ENCODE data around the gene KRT79.

KRT79 gene

DNA sequence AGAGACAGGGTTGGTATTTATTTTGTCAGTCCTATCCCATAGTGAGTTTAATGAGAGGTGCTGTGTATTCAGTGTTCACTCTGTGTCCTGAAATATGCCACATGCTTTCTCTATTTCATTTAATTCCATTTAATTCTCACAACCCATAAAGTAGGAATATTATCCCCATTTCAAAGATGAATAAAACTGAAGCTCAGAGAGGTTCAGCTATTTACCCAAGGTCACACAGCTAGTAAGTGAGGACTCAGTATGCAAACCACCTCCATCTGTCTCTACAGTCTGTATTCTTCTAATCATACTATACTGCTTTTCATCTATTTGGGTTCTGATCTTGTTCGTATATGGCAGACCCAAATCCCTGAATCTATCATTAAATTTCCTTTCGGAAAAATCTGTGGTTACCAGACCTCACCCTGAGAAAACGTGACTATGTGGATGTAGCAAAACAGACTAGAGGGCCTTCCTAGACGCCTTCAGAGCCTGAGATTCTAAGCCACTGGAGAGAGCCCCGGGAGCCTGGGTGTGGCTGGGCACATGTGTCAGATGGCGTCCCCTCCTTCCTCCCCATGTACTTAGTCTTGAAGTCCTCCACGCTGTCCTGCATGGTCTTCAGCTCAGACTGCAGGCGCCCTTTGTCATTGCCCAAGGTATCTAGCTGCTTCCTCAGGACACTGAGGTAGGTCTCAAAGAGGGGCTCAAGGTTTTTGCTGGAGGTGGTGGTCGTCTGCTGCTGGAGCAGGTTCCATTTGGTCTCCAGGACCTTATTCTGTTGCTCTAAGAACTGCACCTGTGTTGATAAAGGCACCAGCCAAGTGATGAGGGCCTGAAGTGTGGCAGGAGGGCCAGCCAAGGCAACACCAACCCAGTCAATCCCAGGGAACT is 22.7 kb downstream of the KRT79 start:
- TF ChIP-seq, protein P1, sequence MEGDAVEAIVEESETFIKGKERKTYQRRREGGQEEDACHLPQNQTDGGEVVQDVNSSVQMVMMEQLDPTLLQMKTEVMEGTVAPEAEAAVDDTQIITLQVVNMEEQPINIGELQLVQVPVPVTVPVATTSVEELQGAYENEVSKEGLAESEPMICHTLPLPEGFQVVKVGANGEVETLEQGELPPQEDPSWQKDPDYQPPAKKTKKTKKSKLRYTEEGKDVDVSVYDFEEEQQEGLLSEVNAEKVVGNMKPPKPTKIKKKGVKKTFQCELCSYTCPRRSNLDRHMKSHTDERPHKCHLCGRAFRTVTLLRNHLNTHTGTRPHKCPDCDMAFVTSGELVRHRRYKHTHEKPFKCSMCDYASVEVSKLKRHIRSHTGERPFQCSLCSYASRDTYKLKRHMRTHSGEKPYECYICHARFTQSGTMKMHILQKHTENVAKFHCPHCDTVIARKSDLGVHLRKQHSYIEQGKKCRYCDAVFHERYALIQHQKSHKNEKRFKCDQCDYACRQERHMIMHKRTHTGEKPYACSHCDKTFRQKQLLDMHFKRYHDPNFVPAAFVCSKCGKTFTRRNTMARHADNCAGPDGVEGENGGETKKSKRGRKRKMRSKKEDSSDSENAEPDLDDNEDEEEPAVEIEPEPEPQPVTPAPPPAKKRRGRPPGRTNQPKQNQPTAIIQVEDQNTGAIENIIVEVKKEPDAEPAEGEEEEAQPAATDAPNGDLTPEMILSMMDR (conservative IDR thresholded peaks at IDR 0.05; ENCODE audit: control insufficient read depth, insufficient read depth, low read depth, low read length) = no peak
- no peak overlapping the region for H3K4me3 ChIP-seq (ENCODE audit: control insufficient read depth, low read depth, low read length)
- DNase-seq (ENCODE audit: low read depth) = no peak

DNA sequence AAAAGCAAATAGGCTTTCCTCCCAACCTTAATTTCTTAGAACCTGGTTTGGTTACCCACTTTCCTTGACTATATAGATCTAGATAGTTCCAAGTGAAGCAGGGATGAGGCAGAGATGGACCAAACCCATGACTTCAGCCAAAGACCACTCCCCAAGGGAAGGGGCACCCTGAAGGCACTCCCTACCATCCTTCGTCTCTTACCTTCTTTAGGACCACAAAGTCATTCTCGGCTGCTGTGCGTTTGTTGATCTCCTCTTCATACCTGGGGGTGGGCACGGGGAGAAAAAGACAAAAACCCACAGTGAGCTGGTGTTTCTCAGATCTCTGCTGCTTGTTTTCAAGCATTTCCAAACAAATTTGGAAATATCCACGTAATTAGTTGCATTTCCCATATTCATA is 23.6 kb downstream of the KRT79 start:
- H3K4me3 ChIP-seq (ENCODE audit: control insufficient read depth, low read depth, low read length) = no peak overlapping the region
- TF ChIP-seq, protein P1 (conservative IDR thresholded peaks at IDR 0.05; ENCODE audit: control insufficient read depth, insufficient read depth, low read depth, low read length) = no peak

DNA sequence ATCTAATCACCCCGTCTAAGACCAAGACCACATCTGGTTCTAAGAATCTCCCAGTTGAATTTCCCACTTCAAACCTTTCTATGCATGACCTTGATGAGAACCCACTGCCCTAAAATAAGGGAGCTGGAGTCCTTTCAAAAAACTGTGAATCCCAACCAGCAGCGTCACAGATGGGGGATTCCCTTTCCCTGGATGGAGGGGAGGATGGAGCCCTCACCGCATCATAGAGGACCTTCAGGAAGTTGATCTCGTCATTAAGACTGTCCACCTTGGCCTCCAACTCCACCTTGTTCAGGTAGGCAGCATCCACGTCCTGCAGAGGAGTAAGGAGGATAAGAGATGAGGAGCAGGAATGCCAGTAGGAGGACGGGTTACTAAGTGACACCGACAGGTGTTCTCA is 24.9 kb downstream of the KRT79 start:
- TF ChIP-seq, protein P1 (conservative IDR thresholded peaks at IDR 0.05; ENCODE audit: control insufficient read depth, insufficient read depth, low read depth, low read length) = no peak

More for the DNA sequence above, 23.6 kb downstream of the KRT79 start:
- no peak for DNase-seq (ENCODE audit: low read depth)

DNA sequence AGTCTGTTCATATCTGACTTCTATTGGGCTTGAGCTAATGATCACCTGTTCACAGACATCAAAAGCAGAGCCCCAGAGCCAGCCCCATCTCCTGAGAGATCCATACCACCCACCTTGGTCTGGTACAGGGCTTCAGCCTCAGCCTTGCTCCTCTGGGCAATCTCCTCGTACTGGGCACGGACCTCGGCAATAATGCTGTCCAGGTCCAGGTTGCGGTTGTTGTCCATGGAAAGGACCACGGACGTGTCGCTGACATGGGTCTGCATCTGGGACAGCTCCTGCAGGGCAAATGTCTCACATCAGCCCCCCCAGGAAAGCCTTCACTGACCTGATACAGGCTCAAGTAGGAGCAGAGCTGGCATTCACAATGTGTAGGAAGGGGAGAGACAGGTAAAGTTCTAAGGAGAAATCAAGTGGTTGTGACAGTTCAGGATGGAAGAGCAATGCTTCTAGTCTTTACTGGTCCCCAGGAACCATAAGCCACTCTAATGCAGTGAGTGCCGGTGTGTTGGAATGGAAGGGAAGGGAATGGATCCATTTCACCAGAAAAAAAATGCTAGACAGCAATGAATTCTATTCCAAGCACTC is 25.4 kb downstream of the KRT79 start:
- no peak overlapping the region for H3K4me3 ChIP-seq (ENCODE audit: control insufficient read depth, low read depth, low read length)
- TF ChIP-seq, protein P1 (conservative IDR thresholded peaks at IDR 0.05; ENCODE audit: control insufficient read depth, insufficient read depth, low read depth, low read length) = no peak
- no peak for DNase-seq (ENCODE audit: low read depth)

More for the DNA sequence above, 24.9 kb downstream of the KRT79 start:
- no peak overlapping the region for H3K4me3 ChIP-seq (ENCODE audit: control insufficient read depth, low read depth, low read length)
- DNase-seq (ENCODE audit: low read depth) = no peak

DNA sequence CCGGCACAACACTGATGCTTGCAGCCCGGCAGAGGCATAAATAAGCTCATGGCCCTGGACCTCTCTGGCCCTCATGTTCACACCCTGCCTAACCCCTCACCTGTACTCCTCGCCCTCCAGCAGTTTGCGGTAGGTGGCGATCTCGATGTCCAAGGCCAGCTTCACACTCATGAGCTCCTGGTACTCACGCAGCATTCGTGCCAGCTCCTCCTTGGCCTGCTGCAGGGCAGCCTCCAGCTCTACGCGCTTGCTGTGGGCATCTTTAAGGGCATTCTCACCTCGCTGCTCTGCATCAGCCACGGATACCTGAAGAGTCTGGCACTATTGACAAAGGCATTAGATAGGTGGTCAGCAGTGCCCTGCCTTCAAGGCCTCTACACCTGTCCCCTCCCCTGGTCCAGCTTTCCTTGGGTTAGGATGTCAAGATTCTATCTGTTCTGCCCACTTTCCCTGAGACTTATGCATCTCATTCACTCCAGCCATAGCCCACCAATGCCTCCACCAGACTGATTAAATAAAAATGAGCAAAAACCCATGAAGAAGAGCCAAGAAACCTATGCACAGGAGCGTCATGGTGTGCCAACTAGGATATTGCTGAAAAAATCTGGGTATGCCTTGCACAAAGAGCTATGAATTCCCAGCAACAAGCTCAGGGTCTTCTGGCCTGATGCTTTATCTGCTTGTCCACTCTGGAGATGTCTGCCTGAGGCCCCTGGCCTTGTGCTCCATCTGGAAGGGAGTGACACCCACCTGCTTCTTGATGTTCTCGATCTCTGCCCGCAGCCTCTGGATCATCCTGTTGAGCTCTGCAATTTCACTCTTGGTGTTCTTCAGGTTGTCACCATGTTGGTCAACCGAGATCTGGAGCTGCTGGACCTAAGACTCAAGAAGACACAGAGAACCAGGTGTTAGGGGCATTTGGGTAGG is 26.3 kb downstream of the KRT79 start:
- TF ChIP-seq, protein P1 (conservative IDR thresholded peaks at IDR 0.05; ENCODE audit: control insufficient read depth, insufficient read depth, low read depth, low read length) = no peak
- DNase-seq (ENCODE audit: low read depth) = no peak
- no peak overlapping the region for H3K4me3 ChIP-seq (ENCODE audit: control insufficient read depth, low read depth, low read length)

DNA sequence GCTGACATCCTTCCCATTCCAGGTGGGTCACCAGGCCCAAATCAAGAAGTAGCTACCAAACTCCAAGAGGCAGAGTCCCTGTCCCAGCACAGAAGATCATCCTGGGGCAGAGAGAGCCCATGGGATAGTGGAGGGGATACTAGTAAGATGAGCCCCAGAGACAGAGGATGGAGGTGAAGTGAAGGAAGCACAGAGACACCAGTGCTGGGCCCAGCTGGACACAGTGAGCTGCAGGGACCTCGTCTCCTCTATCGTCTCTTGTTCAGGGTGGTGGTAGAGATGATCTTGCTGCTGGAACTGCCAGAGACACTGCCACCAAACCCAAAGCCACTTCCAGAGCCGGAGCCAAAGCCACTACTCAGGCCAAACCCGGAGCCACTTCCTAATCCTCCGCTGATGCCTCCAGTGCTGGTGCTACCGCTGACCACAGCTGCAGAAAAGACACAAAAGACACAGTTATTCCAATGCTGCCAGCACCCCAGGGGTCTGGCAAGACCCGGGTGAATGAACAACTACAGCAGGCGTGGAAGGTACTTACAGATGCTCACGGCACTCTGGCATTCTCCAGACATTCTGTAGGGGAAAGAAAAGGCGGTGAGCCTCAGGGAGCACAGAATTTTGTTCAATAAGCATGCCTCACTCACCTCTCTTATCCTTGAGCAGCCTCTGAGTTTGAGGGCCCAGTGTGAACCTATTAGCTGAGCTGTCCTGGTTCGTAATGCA is 27.1 kb downstream of the KRT79 start:
- TF ChIP-seq, protein P1 (conservative IDR thresholded peaks at IDR 0.05; ENCODE audit: control insufficient read depth, insufficient read depth, low read depth, low read length) = no peak
- DNase-seq (ENCODE audit: low read depth) = no peak
- no peak overlapping the region for H3K4me3 ChIP-seq (ENCODE audit: control insufficient read depth, low read depth, low read length)
